T-helper 1 cell (primary cell): Measurements from ENCODE around the gene PPP1R13L.
"Not testable (repeated sequence)": the region's sequence is repeated elsewhere in the genome, so short reads cannot be mapped to it uniquely, and the experiment has no call there.

Experiments used
- DNase-seq, 5 donors: peaks; one replicate each; pipeline ENCODE4 v3.0.0-alpha.2; 2012 to 2020

PPP1R13L gene

GRCh38 chr19:45344621-45345505 lies 60.0 kb downstream of the PPP1R13L start:
- DNase-seq: no peak

- no peak for DNase-seq
These were observed 62.0 kb downstream of the PPP1R13L start for GRCh38 chr19:45342911-45343310.

- no peak for DNase-seq
These were observed 63.9 kb downstream of the PPP1R13L start for GRCh38 chr19:45340899-45341453.

GRCh38 chr19:45340232-45340898 lies 64.5 kb downstream of the PPP1R13L start, which contains the start of gene KLC3:
Gene KLC3 (plus strand): TSS chr19:45340750. CDS start chr19:45345542, 4,792 bp downstream.
- DNase-seq: peak in 2 of 5 donors; percentile 13 to 47

GRCh38 chr19:45339629-45340028 lies 65.2 kb downstream of the PPP1R13L start:
- DNase-seq: no peak

GRCh38 chr19:45336696-45337251 lies 68.1 kb downstream of the PPP1R13L start:
- no peak for DNase-seq

GRCh38 chr19:45334881-45335280 lies 70.0 kb downstream of the PPP1R13L start:
- not testable (repeated sequence) for DNase-seq

- no peak for DNase-seq
These were observed 71.1 kb downstream of the PPP1R13L start for GRCh38 chr19:45333609-45334303.

- DNase-seq: no peak
These were observed 73.5 kb downstream of the PPP1R13L start for GRCh38 chr19:45331411-45331810.
